Mucosa of descending colon (tissue), 3 donors: Measurements from ENCODE around the gene GABRB1. TPM values are rescaled to one million over a fixed set of nuclear protein-coding genes. Genes with fewer than 3 reads are reported as not detected.
A peak's percentile ranks its signal among the peaks of the same experiment; 100 is the strongest.

Experiments used
- ATAC-seq: fragments of 200-7000 bp; cut with Tn5 transposase; one replicate; pipeline ENCODE4 v1.9.1; 2020; ENCODE audit warnings: mild to moderate bottlenecking, moderate library complexity
- DNase-seq, 3 donors: peaks; one replicate each; pipeline ENCODE4 v3.0.0-alpha.2; 2020
- H3K36me3 ChIP-seq: fragments of 200-600 bp; one replicate; pipeline ENCODE4 v1.8.0; 2021; ENCODE audit warnings: low read depth, mild to moderate bottlenecking
- H3K4me1 ChIP-seq: fragments of 200-600 bp; one replicate; pipeline ENCODE4 v1.8.0; 2021; ENCODE audit warnings: low read depth, mild to moderate bottlenecking
- H3K4me3 ChIP-seq: fragments of 200-600 bp; one replicate; pipeline ENCODE4 v1.8.0; 2021; ENCODE audit warnings: mild to moderate bottlenecking
- H3K9me3 ChIP-seq: fragments of 200-600 bp; one replicate; pipeline ENCODE4 v1.8.0; 2021; ENCODE audit warnings: mild to moderate bottlenecking
- intact Hi-C, 2 donors: fragments of 100-400 bp; cut with DNase I in 1 of 2; cut with micrococcal nuclease in 1 of 2; formaldehyde crosslinking; loops; one replicate each; pipeline versions ENCODE4 v1.11.0 to v1.11.1; 2022; cut with DNase I, micrococcal nuclease
- total RNA-seq, 3 donors: library from RNA; stranded (reverse); fragmentation: NEBNext Ultra II Directional in 2 of 3; extraction: Animal tissue kit (Norgen Biotek cat#: 25700) in 2 of 3; gene quantifications; one replicate each; pipeline versions ENCODE4 v1.2.1 to v1.2.4, GENCODE V29; 2021 to 2023
- TF ChIP-seq, protein P1 (sequence below): fragments of 200-600 bp; IDR thresholded peaks from one replicate; pipeline ENCODE4 v1.8.0; 2022; ENCODE audit warnings: antibody characterized with exemption, mild to moderate bottlenecking
- donor health status: DM: no; HTN: no; CAD: no; lungs with moderate emphysema.
- donor health status: DM: no; HTN: no; CAD: no.
- donor health status: DM: no; HTN: yes; CAD: no.

Gene GABRB1
- total RNA-seq, 3 donors from 2014 or later: 0.55 to 0.84 (median 0.82) TPM

DNA sequence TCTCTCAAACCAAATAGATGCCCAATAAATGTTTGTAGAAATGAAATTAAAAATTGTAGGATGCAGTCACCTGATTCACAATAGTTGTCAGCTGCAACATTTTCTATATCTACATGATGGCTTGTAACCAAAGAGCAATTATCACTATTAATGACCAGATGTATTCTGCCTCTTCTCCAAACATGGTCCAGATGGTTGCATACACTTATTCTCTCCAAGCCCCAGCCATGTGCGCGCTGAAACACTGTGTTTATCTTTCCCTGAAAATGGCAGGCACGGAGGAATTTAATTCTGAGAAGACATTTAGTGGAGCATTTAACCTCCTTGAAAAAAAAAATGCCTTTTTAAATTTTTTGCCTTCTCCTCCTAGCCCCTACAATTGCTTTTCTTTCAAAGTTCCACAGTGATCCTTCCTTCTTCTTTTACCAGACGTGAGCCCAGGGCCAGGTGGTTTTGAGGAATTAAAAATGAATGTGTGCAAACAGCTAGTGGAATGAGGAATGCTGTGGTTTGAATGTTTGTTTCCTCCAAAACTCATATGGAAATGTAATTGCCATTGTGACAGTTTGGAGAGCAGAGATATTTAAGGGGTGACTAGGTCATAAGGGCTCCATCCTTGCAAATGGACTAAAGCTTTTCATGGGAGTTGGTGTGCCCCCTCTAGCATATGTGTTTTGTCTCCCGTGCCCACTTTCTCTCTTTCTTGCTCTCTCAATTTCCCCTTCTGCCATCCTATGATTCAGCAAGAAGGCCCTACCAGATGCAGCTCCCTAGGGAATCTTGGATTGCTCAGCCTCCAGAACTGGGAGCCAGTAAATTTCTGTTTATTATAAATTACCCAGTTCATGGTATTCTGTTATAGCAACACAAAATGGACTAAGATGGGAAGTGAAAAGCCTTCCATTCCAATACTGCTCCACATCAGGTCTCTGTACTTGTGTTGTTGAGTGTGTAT is 136.0 kb downstream of the GABRB1 start:
- Histone ChIP-seq H3K4me3 (no peak overlapping the region), H3K4me1 (no peaks in the 10 kb centered on the region), H3K36me3 (no peaks in the 10 kb centered on the region), H3K9me3 (no peaks in the 10 kb centered on the region)
- intact Hi-C loops: no loop called here
- no peak for DNase-seq
- no peak for ATAC-seq
- TF ChIP-seq, protein P1, sequence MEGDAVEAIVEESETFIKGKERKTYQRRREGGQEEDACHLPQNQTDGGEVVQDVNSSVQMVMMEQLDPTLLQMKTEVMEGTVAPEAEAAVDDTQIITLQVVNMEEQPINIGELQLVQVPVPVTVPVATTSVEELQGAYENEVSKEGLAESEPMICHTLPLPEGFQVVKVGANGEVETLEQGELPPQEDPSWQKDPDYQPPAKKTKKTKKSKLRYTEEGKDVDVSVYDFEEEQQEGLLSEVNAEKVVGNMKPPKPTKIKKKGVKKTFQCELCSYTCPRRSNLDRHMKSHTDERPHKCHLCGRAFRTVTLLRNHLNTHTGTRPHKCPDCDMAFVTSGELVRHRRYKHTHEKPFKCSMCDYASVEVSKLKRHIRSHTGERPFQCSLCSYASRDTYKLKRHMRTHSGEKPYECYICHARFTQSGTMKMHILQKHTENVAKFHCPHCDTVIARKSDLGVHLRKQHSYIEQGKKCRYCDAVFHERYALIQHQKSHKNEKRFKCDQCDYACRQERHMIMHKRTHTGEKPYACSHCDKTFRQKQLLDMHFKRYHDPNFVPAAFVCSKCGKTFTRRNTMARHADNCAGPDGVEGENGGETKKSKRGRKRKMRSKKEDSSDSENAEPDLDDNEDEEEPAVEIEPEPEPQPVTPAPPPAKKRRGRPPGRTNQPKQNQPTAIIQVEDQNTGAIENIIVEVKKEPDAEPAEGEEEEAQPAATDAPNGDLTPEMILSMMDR: no peak

DNA sequence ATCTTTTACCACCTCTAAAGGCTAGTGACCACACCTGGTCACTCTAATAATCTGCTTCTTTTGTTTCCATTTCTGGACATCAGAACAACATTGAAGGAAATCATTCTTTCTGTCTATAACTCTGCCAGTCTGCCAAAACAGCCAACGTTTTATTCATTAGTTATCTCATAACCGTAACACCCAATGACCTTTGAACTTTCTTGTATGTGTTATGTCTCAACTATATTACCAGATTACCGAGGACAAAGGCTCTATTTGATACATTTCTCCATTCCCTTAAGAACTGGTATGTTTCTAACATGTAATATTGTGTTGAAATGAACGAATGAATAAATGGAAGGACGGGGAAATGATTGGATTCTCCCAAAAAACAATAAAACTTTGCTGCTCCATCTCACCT is 152.7 kb downstream of the GABRB1 start:
- ATAC-seq: peak; percentile 67
- Histone ChIP-seq H3K9me3 (no peaks in the 10 kb centered on the region), H3K36me3 (no peaks in the 10 kb centered on the region), H3K4me3 (no peak overlapping the region), H3K4me1 (no peaks in the 10 kb centered on the region)
- no peak for DNase-seq
- intact Hi-C loops: no loop called here
- TF ChIP-seq, protein P1: no peak

- ATAC-seq: no peak
- TF ChIP-seq, protein P1: no peak
- H3K4me3 ChIP-seq: no peak overlapping the region
- no peaks in the 10 kb centered on the region for H3K4me1 ChIP-seq
- no peak for DNase-seq
- no peaks in the 10 kb centered on the region for H3K36me3 ChIP-seq
- no peaks in the 10 kb centered on the region for H3K9me3 ChIP-seq
- intact Hi-C loops: no loop called here
Observed at GRCh38 chr4:47185761-47186160, 154.4 kb downstream of the GABRB1 start.

GRCh38 chr4:47187608-47188007 is 156.2 kb downstream of the GABRB1 start:
- Histone ChIP-seq H3K4me1 (no peaks in the 10 kb centered on the region), H3K4me3 (no peak overlapping the region), H3K9me3 (no peaks in the 10 kb centered on the region), H3K36me3 (no peaks in the 10 kb centered on the region)
- peak; percentile 89 for ATAC-seq
- peak in 1 of 3 donors; percentile 30 for DNase-seq
- TF ChIP-seq, protein P1: no peak
- intact Hi-C loops: no loop called here

DNA sequence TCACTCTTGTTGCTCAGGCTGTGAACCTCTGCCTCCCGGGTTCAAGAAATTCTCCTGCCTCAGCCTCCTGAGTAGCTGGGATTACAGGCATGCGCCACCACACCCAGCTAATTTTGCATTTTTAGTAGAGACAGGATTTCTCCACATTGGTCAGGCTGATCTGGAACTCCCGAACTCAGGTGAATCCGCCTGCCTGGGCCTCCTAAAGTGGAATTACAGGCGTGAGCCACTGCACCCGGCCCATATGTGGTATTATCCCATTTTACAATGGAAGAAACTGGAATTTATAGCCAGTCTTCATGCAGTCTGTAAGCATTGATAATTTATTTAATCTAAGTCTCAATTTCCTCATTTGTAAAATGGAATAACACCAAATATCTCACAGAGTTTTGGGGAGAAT is 161.8 kb downstream of the GABRB1 start:
- intact Hi-C loops: no loop called here
- no peak for DNase-seq
- no peak for ATAC-seq
- TF ChIP-seq, protein P1: no peak
- peaks cover 10% of the 10 kb centered on the region for H3K4me1 ChIP-seq
- no peak overlapping the region for H3K4me3 ChIP-seq
- no peaks in the 10 kb centered on the region for H3K9me3 ChIP-seq
- no peaks in the 10 kb centered on the region for H3K36me3 ChIP-seq
